ENCODE data around the gene PDE6C.

The PDE6C gene

GRCh38 chr10:93593254-93593653 lies 19.1 kb upstream of the PDE6C start:
- no peak overlapping the region for H3K4me3 ChIP-seq (ENCODE audit: low read depth, low read length)
- no peak for DNase-seq (ENCODE audit: low read depth)
- TF ChIP-seq CTCF (IDR thresholded peaks at IDR 0.05; ENCODE audit: control insufficient read depth, extremely low read depth, insufficient read depth) = no peak

- DNase-seq (ENCODE audit: low read depth) = no peak
- no peak overlapping the region for H3K4me3 ChIP-seq (ENCODE audit: low read depth, low read length)
Measured at GRCh38 chr10:93593749-93594148, 18.6 kb upstream of the PDE6C start.

GRCh38 chr10:93594518-93594917 lies 17.8 kb upstream of the PDE6C start:
- TF ChIP-seq CTCF (IDR thresholded peaks at IDR 0.05; ENCODE audit: control insufficient read depth, extremely low read depth, insufficient read depth) = no peak
- no peak for DNase-seq (ENCODE audit: low read depth)
- H3K4me3 ChIP-seq (ENCODE audit: low read depth, low read length) = no peak overlapping the region

More at GRCh38 chr10:93593749-93594148, 18.6 kb upstream of the PDE6C start:
- TF ChIP-seq CTCF (IDR thresholded peaks at IDR 0.05; ENCODE audit: control insufficient read depth, extremely low read depth, insufficient read depth) = no peak

GRCh38 chr10:93595378-93596161 lies 16.8 kb upstream of the PDE6C start:
- H3K4me3 ChIP-seq (ENCODE audit: low read depth, low read length) = no peak overlapping the region
- no peak for DNase-seq (ENCODE audit: low read depth)
- no peak for TF ChIP-seq CTCF (IDR thresholded peaks at IDR 0.05; ENCODE audit: control insufficient read depth, extremely low read depth, insufficient read depth)

- no peak for TF ChIP-seq CTCF (IDR thresholded peaks at IDR 0.05; ENCODE audit: control insufficient read depth, extremely low read depth, insufficient read depth)
- no peak overlapping the region for H3K4me3 ChIP-seq (ENCODE audit: low read depth, low read length)
- DNase-seq (ENCODE audit: low read depth) = no peak
Measured at GRCh38 chr10:93596539-93596938, 15.8 kb upstream of the PDE6C start.

GRCh38 chr10:93597075-93597599 lies 15.2 kb upstream of the PDE6C start:
- no peak overlapping the region for H3K4me3 ChIP-seq (ENCODE audit: low read depth, low read length)

More at GRCh38 chr10:93597075-93597599, 15.2 kb upstream of the PDE6C start:
- no peak for DNase-seq (ENCODE audit: low read depth)
- no peak for TF ChIP-seq CTCF (IDR thresholded peaks at IDR 0.05; ENCODE audit: control insufficient read depth, extremely low read depth, insufficient read depth)
